ENCODE results near the gene TSGA10IP.

The TSGA10IP gene

GRCh38 chr11:65918211-65919140 is 26.8 kb upstream of the TSGA10IP start, which contains the start of gene C11orf68:
Gene C11orf68, minus strand, starts transcription at chr11:65919062. Its CDS starts 31 bp downstream, at chr11:65919031.
- no peak for DNase-seq

- peak; percentile 99 for DNase-seq
Measured at GRCh38 chr11:65919141-65919572, 26.1 kb upstream of the TSGA10IP start, which contains the start of gene DRAP1. Gene DRAP1, plus strand, starts transcription at chr11:65919426. Its CDS starts 76 bp downstream, at chr11:65919502.

- DNase-seq = no peak
Measured at GRCh38 chr11:65919573-65920371, 25.5 kb upstream of the TSGA10IP start.

GRCh38 chr11:65920372-65920802 is 24.9 kb upstream of the TSGA10IP start:
- no peak for DNase-seq

GRCh38 chr11:65921033-65921555 is 24.2 kb upstream of the TSGA10IP start:
- DNase-seq = no peak

- no peak for DNase-seq
Measured at GRCh38 chr11:65921876-65922275, 23.4 kb upstream of the TSGA10IP start.

GRCh38 chr11:65922565-65922964 is 22.7 kb upstream of the TSGA10IP start:
- DNase-seq = no peak

GRCh38 chr11:65925397-65925796 is 19.9 kb upstream of the TSGA10IP start:
- no peak for DNase-seq

- no peak for DNase-seq
Measured at GRCh38 chr11:65927904-65928397, 17.3 kb upstream of the TSGA10IP start.

GRCh38 chr11:65928667-65929066 is 16.6 kb upstream of the TSGA10IP start:
- DNase-seq = no peak

- no peak for DNase-seq
Measured at GRCh38 chr11:65931773-65932557, 13.3 kb upstream of the TSGA10IP start.

GRCh38 chr11:65932558-65932919 is 12.7 kb upstream of the TSGA10IP start:
- DNase-seq = peak; percentile 27

- DNase-seq = no peak
Measured at GRCh38 chr11:65934014-65934413, 11.3 kb upstream of the TSGA10IP start.

- DNase-seq = no peak
Measured at GRCh38 chr11:65937766-65938165, 7.5 kb upstream of the TSGA10IP start.

- no peak for DNase-seq
Measured at GRCh38 chr11:65941720-65942310, 3.5 kb upstream of the TSGA10IP start.

- no peak for DNase-seq
Measured at GRCh38 chr11:65942531-65942930, 2.7 kb upstream of the TSGA10IP start.

GRCh38 chr11:65944191-65944590 is 1.1 kb upstream of the TSGA10IP start:
- DNase-seq = no peak

- DNase-seq = no peak
Measured at GRCh38 chr11:65944767-65945166, 513 bp upstream of the TSGA10IP start.

GRCh38 chr11:65945941-65946558 is 770 bp downstream of the TSGA10IP start:
- DNase-seq = no peak

GRCh38 chr11:65946655-65947054 is 1.4 kb downstream of the TSGA10IP start:
- DNase-seq = no peak

GRCh38 chr11:65947133-65947532 is 1.9 kb downstream of the TSGA10IP start:
- no peak for DNase-seq

Data from HCEC 1CT (cell line).